Measurements from ENCODE around the gene ZNF385B. TPM values are rescaled to one million over a fixed set of nuclear protein-coding genes. Genes with fewer than 3 reads are reported as not detected.

Gene ZNF385B
- total RNA-seq, 4 donors from 2014 or later, result 9.7 to 24.9 (median 11.4) TPM

DNA sequence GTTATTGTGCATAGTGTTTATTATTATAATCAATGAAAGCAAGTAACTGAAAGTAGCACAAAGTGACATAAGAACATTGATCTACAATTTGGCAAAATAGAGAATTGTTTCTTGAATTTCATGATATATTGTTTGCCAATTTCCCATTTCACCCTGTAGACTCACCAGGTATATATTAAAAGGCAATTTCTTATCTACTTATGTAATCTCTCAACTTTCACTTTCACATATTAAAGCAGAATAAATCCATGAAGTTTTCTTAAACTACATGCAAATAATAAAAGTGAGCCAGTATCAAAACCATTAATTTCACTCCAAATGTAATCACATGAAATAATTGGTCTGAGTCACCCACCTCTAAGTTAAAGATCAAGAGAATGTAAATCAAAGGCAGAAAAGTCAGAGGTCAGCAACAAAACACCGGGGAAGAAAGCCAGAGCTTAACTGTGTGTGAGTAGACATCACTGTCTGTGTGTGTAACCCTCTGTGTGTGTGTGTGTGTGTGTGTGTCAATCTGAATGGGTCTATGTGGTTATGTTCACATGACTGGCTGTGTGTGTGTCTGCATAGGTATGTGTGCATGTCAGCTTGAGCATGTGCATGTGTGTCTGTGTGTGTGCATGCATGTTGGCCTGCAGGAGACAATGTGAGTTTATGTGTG is 44.1 kb downstream of the ZNF385B start:
- in situ Hi-C loops (cut with MboI; ENCODE audit: low sequenced_read_pairs in 4 of 4), result no loop called here
- Histone ChIP-seq H3K27ac (no peak overlapping the region), H3K4me3 (peak overlapping the region in 1 of 4 donors; percentile 2), H3K36me3 (no peaks in the 10 kb centered on the region), H3K27me3 (no peaks in the 10 kb centered on the region), H3K9me3 (no peaks in the 10 kb centered on the region), H3K4me1 (no peaks in the 10 kb centered on the region)
- TF ChIP-seq, protein P1, sequence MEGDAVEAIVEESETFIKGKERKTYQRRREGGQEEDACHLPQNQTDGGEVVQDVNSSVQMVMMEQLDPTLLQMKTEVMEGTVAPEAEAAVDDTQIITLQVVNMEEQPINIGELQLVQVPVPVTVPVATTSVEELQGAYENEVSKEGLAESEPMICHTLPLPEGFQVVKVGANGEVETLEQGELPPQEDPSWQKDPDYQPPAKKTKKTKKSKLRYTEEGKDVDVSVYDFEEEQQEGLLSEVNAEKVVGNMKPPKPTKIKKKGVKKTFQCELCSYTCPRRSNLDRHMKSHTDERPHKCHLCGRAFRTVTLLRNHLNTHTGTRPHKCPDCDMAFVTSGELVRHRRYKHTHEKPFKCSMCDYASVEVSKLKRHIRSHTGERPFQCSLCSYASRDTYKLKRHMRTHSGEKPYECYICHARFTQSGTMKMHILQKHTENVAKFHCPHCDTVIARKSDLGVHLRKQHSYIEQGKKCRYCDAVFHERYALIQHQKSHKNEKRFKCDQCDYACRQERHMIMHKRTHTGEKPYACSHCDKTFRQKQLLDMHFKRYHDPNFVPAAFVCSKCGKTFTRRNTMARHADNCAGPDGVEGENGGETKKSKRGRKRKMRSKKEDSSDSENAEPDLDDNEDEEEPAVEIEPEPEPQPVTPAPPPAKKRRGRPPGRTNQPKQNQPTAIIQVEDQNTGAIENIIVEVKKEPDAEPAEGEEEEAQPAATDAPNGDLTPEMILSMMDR (IDR thresholded peaks at IDR 0.05 in 4 of 5, conservative IDR thresholded peaks at IDR 0.05 in 1 of 5), result no peak
- no peak for TF ChIP-seq POLR2A (IDR thresholded peaks at IDR 0.05)
- ATAC-seq (peak in 1 of 2 donors; percentile 51), DNase-seq (no peak)
- intact Hi-C loops (cut with DNase I; ENCODE audit: low total_unique reads), result no loop called here

- Histone ChIP-seq H3K27me3 (no peaks in the 10 kb centered on the region), H3K27ac (no peak overlapping the region), H3K9me3 (no peaks in the 10 kb centered on the region), H3K4me3 (no peak overlapping the region), H3K4me1 (no peaks in the 10 kb centered on the region), H3K36me3 (no peaks in the 10 kb centered on the region)
- DNase-seq (no peak), ATAC-seq (no peak)
- TF ChIP-seq, protein P1 (IDR thresholded peaks at IDR 0.05 in 4 of 5, conservative IDR thresholded peaks at IDR 0.05 in 1 of 5), result no peak
- no peak for TF ChIP-seq POLR2A (IDR thresholded peaks at IDR 0.05)
- intact Hi-C loops (cut with DNase I; ENCODE audit: low total_unique reads), result no loop called here
- in situ Hi-C loops (cut with MboI; ENCODE audit: low sequenced_read_pairs in 4 of 4), result no loop called here
Observed at GRCh38 chr2:179814050-179814449, 47.4 kb downstream of the ZNF385B start.

DNA sequence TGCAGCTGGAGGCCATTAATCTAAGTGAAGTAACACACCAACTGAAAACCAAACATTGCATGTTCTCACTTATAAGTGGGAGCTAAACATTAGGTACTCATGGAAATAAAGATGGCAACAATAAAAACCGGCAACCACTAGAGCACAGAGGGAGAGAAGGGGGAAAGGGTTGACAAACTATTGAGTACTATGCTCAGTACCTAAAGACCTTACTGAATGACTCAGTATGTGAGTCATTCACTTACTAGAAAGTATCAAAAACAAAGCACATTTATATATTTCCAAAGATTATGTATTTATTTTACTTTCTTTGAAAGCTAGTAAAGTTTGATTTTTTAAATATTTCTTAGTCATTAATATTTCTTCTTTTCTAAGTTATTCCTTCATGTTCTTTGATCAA is 48.9 kb downstream of the ZNF385B start:
- Histone ChIP-seq H3K27ac (no peak overlapping the region), H3K36me3 (no peaks in the 10 kb centered on the region), H3K9me3 (no peaks in the 10 kb centered on the region), H3K27me3 (no peaks in the 10 kb centered on the region), H3K4me1 (no peaks in the 10 kb centered on the region), H3K4me3 (no peak overlapping the region)
- no peak for DNase-seq
- intact Hi-C loops (cut with DNase I; ENCODE audit: low total_unique reads) (no loop called here), in situ Hi-C loops (cut with MboI; ENCODE audit: low sequenced_read_pairs in 4 of 4) (no loop called here)
- TF ChIP-seq POLR2A (IDR thresholded peaks at IDR 0.05), result no peak
- TF ChIP-seq, protein P1 (IDR thresholded peaks at IDR 0.05 in 4 of 5, conservative IDR thresholded peaks at IDR 0.05 in 1 of 5), result no peak
- ATAC-seq, result no peak

- Histone ChIP-seq H3K36me3 (no peaks in the 10 kb centered on the region), H3K9me3 (no peaks in the 10 kb centered on the region), H3K4me3 (no peak overlapping the region), H3K27ac (no peak overlapping the region), H3K27me3 (no peaks in the 10 kb centered on the region), H3K4me1 (peaks cover 0 to 1% of the 10 kb centered on the region in 2 donors)
- in situ Hi-C loops (cut with MboI; ENCODE audit: low sequenced_read_pairs in 4 of 4), result no loop called here
- DNase-seq (no peak), ATAC-seq (no peak)
- intact Hi-C loops (cut with DNase I; ENCODE audit: low total_unique reads), result no loop called here
- no peak for TF ChIP-seq POLR2A (IDR thresholded peaks at IDR 0.05)
- TF ChIP-seq, protein P1 (IDR thresholded peaks at IDR 0.05 in 4 of 5, conservative IDR thresholded peaks at IDR 0.05 in 1 of 5), result no peak
Observed at GRCh38 chr2:179811042-179811441, 50.4 kb downstream of the ZNF385B start.

- ATAC-seq (no peak), DNase-seq (no peak)
- Histone ChIP-seq H3K36me3 (no peaks in the 10 kb centered on the region), H3K4me3 (no peak overlapping the region), H3K4me1 (peaks cover 0 to 7% of the 10 kb centered on the region in 2 donors), H3K27me3 (no peaks in the 10 kb centered on the region), H3K27ac (no peak overlapping the region), H3K9me3 (no peaks in the 10 kb centered on the region)
- intact Hi-C loops (cut with DNase I; ENCODE audit: low total_unique reads) (no loop called here), in situ Hi-C loops (cut with MboI; ENCODE audit: low sequenced_read_pairs in 4 of 4) (no loop called here)
- TF ChIP-seq POLR2A (IDR thresholded peaks at IDR 0.05), result no peak
- TF ChIP-seq, protein P1 (IDR thresholded peaks at IDR 0.05 in 4 of 5, conservative IDR thresholded peaks at IDR 0.05 in 1 of 5), result no peak
Observed at GRCh38 chr2:179809606-179810005, 51.8 kb downstream of the ZNF385B start.
